Brain microvascular endothelial cell (primary cell): Measurements from ENCODE around the gene LINC01488.

Experiments
- DNase-seq: peaks from one replicate; pipeline ENCODE4 v3.0.0-alpha.2; 2020
- H3K27ac ChIP-seq: fragments of 250-450 bp; sonication (Bioruptor Pico); 2 replicates; pipeline ENCODE4 v1.5.1; 2020; ENCODE audit warnings: mild to moderate bottlenecking, moderate library complexity
- H3K27me3 ChIP-seq: fragments of 250-450 bp; sonication (Bioruptor Pico); replicated peaks from 2 replicates; pipeline ENCODE4 v1.5.1; 2020; ENCODE audit warnings: mild to moderate bottlenecking
- H3K36me3 ChIP-seq: fragments of 250-450 bp; sonication (Bioruptor Pico); replicated peaks from 2 replicates; pipeline ENCODE4 v1.5.1; 2020; ENCODE audit warnings: mild to moderate bottlenecking
- H3K4me3 ChIP-seq: 2 replicates; pipeline ENCODE4 v1.5.1; 2011; ENCODE audit warnings: low read depth, mild to moderate bottlenecking, control low read depth, low read length, moderate library complexity
- in situ Hi-C: cut with HindIII; loops from 2 replicates; pipeline ENCODE4 v1.10.0; 2017; ENCODE audit warnings: low sequenced_read_pairs, low pct_ligation_motif_present
- TF ChIP-seq, protein P1 (sequence below): IDR thresholded peaks from 2 replicates; pipeline ENCODE4 v1.5.1; 2011; ENCODE audit warnings: low read depth, mild to moderate bottlenecking, moderate library complexity, low read length, control low read depth, inconsistent platforms; ENCODE audit errors: missing control alignments

LINC01488 gene

GRCh38 chr11:69452206-69452987 lies 29.1 kb upstream of the LINC01488 start:
- no peaks in the 10 kb centered on the region for H3K36me3 ChIP-seq

GRCh38 chr11:69453151-69453550 lies 28.3 kb upstream of the LINC01488 start:
- H3K36me3 ChIP-seq, result no peaks in the 10 kb centered on the region
- H3K27ac ChIP-seq, result no peak overlapping the region
- no peaks in the 10 kb centered on the region for H3K27me3 ChIP-seq
- no peak for DNase-seq
- H3K4me3 ChIP-seq, result no peak overlapping the region
- in situ Hi-C loops, result no loop called here
- TF ChIP-seq, protein P1, sequence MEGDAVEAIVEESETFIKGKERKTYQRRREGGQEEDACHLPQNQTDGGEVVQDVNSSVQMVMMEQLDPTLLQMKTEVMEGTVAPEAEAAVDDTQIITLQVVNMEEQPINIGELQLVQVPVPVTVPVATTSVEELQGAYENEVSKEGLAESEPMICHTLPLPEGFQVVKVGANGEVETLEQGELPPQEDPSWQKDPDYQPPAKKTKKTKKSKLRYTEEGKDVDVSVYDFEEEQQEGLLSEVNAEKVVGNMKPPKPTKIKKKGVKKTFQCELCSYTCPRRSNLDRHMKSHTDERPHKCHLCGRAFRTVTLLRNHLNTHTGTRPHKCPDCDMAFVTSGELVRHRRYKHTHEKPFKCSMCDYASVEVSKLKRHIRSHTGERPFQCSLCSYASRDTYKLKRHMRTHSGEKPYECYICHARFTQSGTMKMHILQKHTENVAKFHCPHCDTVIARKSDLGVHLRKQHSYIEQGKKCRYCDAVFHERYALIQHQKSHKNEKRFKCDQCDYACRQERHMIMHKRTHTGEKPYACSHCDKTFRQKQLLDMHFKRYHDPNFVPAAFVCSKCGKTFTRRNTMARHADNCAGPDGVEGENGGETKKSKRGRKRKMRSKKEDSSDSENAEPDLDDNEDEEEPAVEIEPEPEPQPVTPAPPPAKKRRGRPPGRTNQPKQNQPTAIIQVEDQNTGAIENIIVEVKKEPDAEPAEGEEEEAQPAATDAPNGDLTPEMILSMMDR, result no peak

More at GRCh38 chr11:69452206-69452987, 29.1 kb upstream of the LINC01488 start:
- TF ChIP-seq, protein P1, result no peak
- DNase-seq, result no peak
- Histone ChIP-seq H3K4me3 (no peak overlapping the region), H3K27me3 (no peaks in the 10 kb centered on the region), H3K27ac (no peak overlapping the region)
- in situ Hi-C loops, result no loop called here

DNA sequence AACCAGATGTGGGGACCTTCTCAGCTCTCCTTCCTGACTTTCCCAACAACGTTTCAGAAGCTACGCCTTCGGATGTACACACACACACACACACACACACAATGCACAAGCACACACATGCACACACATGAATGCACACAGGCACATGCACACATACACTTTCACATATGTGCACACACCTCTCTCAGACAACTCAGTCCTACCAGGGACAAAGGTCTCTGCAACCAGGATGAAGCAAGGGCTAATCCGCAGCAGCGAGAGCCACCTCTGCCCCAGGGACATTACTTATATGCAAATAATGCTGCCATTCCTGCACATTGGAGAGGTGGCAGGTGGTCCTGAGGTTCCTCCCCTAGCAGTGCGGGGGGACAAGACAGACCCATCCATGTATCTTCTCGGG lies 27.4 kb upstream of the LINC01488 start:
- in situ Hi-C loops, result no loop called here
- Histone ChIP-seq H3K36me3 (no peaks in the 10 kb centered on the region), H3K27ac (no peak overlapping the region), H3K4me3 (no peak overlapping the region), H3K27me3 (no peaks in the 10 kb centered on the region)
- DNase-seq, result no peak
- TF ChIP-seq, protein P1, result no peak

DNA sequence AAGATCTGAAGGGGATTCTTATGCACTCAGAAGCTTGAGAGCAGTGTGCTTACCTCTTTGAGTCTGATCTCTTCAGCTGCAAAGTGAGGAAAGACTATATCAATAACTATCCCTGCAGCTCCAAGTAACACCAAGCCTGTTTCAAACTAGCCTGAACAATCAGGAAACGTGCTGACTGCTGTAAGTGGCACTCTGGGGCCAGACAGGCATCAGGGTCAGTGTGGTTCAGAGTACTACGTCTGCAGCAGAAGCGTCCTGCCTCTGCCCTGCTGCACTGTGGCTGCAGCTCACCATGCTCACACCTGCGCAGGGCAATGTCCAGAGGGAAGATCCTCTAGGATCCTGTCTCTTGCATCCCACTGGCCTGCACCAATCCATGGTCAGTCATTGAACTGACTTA lies 25.5 kb upstream of the LINC01488 start:
- Histone ChIP-seq H3K27ac (no peak overlapping the region), H3K4me3 (no peak overlapping the region), H3K36me3 (no peaks in the 10 kb centered on the region), H3K27me3 (no peaks in the 10 kb centered on the region)
- in situ Hi-C loops, result no loop called here
- TF ChIP-seq, protein P1, result no peak
- no peak for DNase-seq

GRCh38 chr11:69456712-69457111 lies 24.8 kb upstream of the LINC01488 start:
- TF ChIP-seq, protein P1, result no peak
- no peaks in the 10 kb centered on the region for H3K27me3 ChIP-seq
- no peak overlapping the region for H3K27ac ChIP-seq
- in situ Hi-C loops, result no loop called here
- no peak for DNase-seq
- no peak overlapping the region for H3K4me3 ChIP-seq
- no peaks in the 10 kb centered on the region for H3K36me3 ChIP-seq
